Heart left ventricle (tissue), 16 donors: ENCODE measurements around the gene TOGARAM2. TPM values are rescaled to one million over a fixed set of nuclear protein-coding genes. Genes with fewer than 3 reads are reported as not detected.

ENCODE experiments used
- ATAC-seq, 4 donors: fragments of 200-7000 bp; cut with Tn5 transposase; one replicate each; pipeline ENCODE4 v1.9.1; 2020 to 2022; ENCODE audit warnings: moderate library complexity in 4 of 4, mild to moderate bottlenecking in 3 of 4, moderate number of reproducible peaks in 1 of 4
- DNase-seq, 5 donors: peaks; one replicate each; pipeline ENCODE4 v3.0.0-alpha.2; 2020
- H3K27ac ChIP-seq, 12 donors: fragments of 200-600 bp; sonication (generic) in 4 of 12; one replicate each; pipeline versions ENCODE4 v1.5.0 to v1.8.0; 2016 to 2022; ENCODE audit warnings: mild to moderate bottlenecking in 2 of 12
- H3K27me3 ChIP-seq, 9 donors: fragments of 200-600 bp; sonication (generic) in 2 of 9; one replicate each; pipeline versions ENCODE4 v1.5.1 to v1.8.0; 2016 to 2022; ENCODE audit warnings: mild to moderate bottlenecking in 3 of 9
- H3K36me3 ChIP-seq, 9 donors: fragments of 200-600 bp; sonication (generic) in 2 of 9; one replicate each; pipeline versions ENCODE4 v1.5.0 to v1.8.0; 2018 to 2022; ENCODE audit warnings: mild to moderate bottlenecking in 2 of 9
- H3K4me1 ChIP-seq, 12 donors: fragments of 200-600 bp; sonication (generic) in 4 of 12; one replicate each; pipeline versions ENCODE4 v1.5.0 to v1.8.0; 2016 to 2022; ENCODE audit warnings: mild to moderate bottlenecking in 3 of 12
- H3K4me3 ChIP-seq, 12 donors: fragments of 200-600 bp; sonication (generic) in 4 of 12; one replicate each; pipeline versions ENCODE4 v1.5.0 to v1.8.0; 2017 to 2022; ENCODE audit warnings: mild to moderate bottlenecking in 9 of 12, moderate library complexity in 4 of 12
- H3K9me3 ChIP-seq, 12 donors: fragments of 200-600 bp; sonication (generic) in 4 of 12; one replicate each; pipeline versions ENCODE4 v1.5.0 to v1.8.0; 2016 to 2022; ENCODE audit warnings: mild to moderate bottlenecking in 1 of 12
- POLR2A ChIP-seq, 2 donors: fragments of 450-650 bp; IDR thresholded peaks; one replicate each; pipeline ENCODE4 v1.6.1; 2017; ENCODE audit warnings: antibody characterized with exemption in 2 of 2, mild to moderate bottlenecking in 2 of 2, moderate library complexity in 2 of 2
- WGBS, 4 donors: extraction: QIAGEN DNeasy Blood & Tissue Kit in 2 of 4; methylation state at CpG; one replicate each; pipeline versions ENCODE4 v1.1.5 to v1.1.7; 2013 to 2018; 5-methylcytosine and 5-hydroxymethylcytosine counted together
- intact Hi-C, 10 donors: fragments of 100-400 bp; cut with DNase I; formaldehyde crosslinking; loops; one replicate each; pipeline versions ENCODE4 v1.11.1 to v1.14.2; 2022
- polyA plus RNA-seq, 2 donors: library from polyadenylated mRNA; stranded (reverse); fragments of 200-250 nt; gene quantifications; one replicate each; pipeline ENCODE4 v1.2.3, GENCODE V29; 2013
- total RNA-seq, 9 donors: library from RNA; depleted of rRNA in 2 of 9; stranded (reverse); fragments of >200 nt in 2 of 9; fragmentation: NEBNext Ultra II Directional in 3 of 9; extraction: Animal tissue kit (Norgen Biotek cat#: 25700) in 3 of 9; gene quantifications; one replicate each; pipeline versions ENCODE4 v1.1.0 to v1.2.4, GENCODE V29; 2016 to 2023
- TF ChIP-seq, protein P1 (sequence below), 12 donors: fragments of 200-600 bp; sonication (generic) in 4 of 12; IDR thresholded peaks; one replicate each; pipeline versions ENCODE4 v1.5.0 to v1.8.0; 2018 to 2022; ENCODE audit warnings: antibody characterized with exemption in 12 of 12, mild to moderate bottlenecking in 5 of 12
- donor health status: ischemic (EF 13 %, LVEDD 7.1; RV severe dilation, severe dysfunction).
- donor health status: healthy with polysubstance abuse.
- donor health status: DM: no; HTN: yes; CAD: no.
- donor health status: DM: no; HTN: no; CAD: no.
- donor health status: ischemic (EF 25% LVEDD 6.9; RV normal size, moderate dysfunction).
- donor health status: ischemic (EF 25% LVEDD 5.7; RV mildly dilated, moderate dysfunction).
- donor health status: healthy.
- donor health status: DM: yes; HTN: yes; CAD: no.
- donor health status: ischemic (EF 35%, LVEDD 5.7; RV mildly dilated, moderate dysfunction).
- donor health status: nonischemic (EF 11% LVEDD 7.7; RV severe dilation, severe dysfunction).
- donor health status: DM: yes; HTN: yes; CAD: no.
- donor health status: PGD.
- donor health status: ischemic (EF 29% LVEDD 5.4; RV normal size, mild dysfunction).
- donor health status: nonischemic (EF 23%, LVEDD 6.1; RV moderate dilation, normal function).

TOGARAM2 gene
- total and polyA plus RNA-seq, 11 donors, result 0.24 to 23.9 (median 6.2) TPM

DNA sequence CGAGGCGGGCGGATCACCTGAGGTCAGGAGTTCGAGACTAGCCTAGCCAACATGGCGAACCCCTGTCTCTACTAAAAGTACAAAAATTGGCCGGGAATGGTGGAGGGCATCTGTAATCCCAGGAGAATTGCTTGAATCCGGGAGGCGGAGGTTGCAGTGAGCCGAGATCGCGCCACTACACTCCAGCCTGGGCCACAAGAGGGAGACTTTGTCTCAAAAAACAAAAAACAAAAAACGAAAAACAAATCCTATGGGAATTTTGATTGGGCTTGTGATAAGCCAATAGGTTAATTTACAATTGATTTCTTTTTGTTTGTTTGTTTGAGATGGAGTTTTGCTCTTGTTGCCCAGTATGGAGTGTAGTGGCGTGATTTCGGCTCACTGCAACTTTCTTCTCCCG lies 24.2 kb upstream of the TOGARAM2 start:
- no peak for ATAC-seq
- intact Hi-C loops, result loop anchor here in 9 of 10 donors (1.0 to 10.0 kb wide), 9 partner anchors 55 to 1115 kb away; partner anchors contain the start of genes ALK (in 1 of the 9) and CLIP4 (in 1 of the 9)
- peak overlapping the region in 1 of 12 donors; percentile 43 for H3K4me3 ChIP-seq

DNA sequence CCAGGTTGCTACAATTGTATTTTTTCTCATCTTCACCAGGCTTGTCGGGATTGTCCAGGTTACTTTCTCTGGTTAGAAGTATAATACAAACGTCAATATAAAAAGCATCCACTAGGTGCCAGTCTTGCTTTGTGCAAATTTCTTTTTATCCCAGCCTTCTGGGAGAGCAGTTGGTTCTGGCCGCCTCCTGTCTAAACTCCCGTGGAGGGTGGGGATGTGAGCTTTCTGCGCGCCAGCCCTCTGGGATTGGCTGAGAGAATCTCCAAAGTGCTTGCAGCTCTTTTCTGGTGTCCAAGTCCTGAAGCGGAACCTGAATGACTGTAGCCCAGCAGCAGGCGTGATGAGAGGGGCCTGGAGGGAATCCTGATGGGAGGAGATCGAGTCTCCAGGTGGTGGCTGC lies 22.4 kb upstream of the TOGARAM2 start:
- H3K4me1 ChIP-seq, result peaks cover 0 to 13% (median 3%) of the 10 kb centered on the region in 12 donors
- H3K27ac ChIP-seq, result no peak overlapping the region
- ATAC-seq, result peak; percentile 82 to 93 (median 92)
- TF ChIP-seq, protein P1, sequence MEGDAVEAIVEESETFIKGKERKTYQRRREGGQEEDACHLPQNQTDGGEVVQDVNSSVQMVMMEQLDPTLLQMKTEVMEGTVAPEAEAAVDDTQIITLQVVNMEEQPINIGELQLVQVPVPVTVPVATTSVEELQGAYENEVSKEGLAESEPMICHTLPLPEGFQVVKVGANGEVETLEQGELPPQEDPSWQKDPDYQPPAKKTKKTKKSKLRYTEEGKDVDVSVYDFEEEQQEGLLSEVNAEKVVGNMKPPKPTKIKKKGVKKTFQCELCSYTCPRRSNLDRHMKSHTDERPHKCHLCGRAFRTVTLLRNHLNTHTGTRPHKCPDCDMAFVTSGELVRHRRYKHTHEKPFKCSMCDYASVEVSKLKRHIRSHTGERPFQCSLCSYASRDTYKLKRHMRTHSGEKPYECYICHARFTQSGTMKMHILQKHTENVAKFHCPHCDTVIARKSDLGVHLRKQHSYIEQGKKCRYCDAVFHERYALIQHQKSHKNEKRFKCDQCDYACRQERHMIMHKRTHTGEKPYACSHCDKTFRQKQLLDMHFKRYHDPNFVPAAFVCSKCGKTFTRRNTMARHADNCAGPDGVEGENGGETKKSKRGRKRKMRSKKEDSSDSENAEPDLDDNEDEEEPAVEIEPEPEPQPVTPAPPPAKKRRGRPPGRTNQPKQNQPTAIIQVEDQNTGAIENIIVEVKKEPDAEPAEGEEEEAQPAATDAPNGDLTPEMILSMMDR (IDR thresholded peaks at IDR 0.05), result peak; percentile 50 to 74 (median 64)
- TF ChIP-seq POLR2A (IDR thresholded peaks at IDR 0.05), result no peak
- intact Hi-C loops, result loop anchor here in 8 of 10 donors (1.0 to 10.0 kb wide), 14 partner anchors 54 to 1114 kb away; partner anchors contain the start of genes ALK (in 1 of the 8) and CLIP4 (in 1 of the 8)
- peak; percentile 47 to 74 (median 72) for DNase-seq
- H3K9me3 ChIP-seq, result no peaks in the 10 kb centered on the region
- WGBS, 4 donors, result 14 to 22% (median 20%) methylated on average over 9 of the region's 9 CpGs
- no peaks in the 10 kb centered on the region for H3K36me3 ChIP-seq
- no peaks in the 10 kb centered on the region for H3K27me3 ChIP-seq
- H3K4me3 ChIP-seq, result no peak overlapping the region

More for the DNA sequence above, 24.2 kb upstream of the TOGARAM2 start:
- no peaks in the 10 kb centered on the region for H3K36me3 ChIP-seq
- 46 to 69% (median 65%) methylated on average over 15 of the region's 15 CpGs for WGBS, 4 donors
- H3K9me3 ChIP-seq, result no peaks in the 10 kb centered on the region
- H3K27me3 ChIP-seq, result no peaks in the 10 kb centered on the region
- H3K4me1 ChIP-seq, result peaks cover 0 to 23% (median 3%) of the 10 kb centered on the region in 12 donors
- DNase-seq, result no peak
- H3K27ac ChIP-seq, result no peak overlapping the region
- TF ChIP-seq POLR2A (IDR thresholded peaks at IDR 0.05), result no peak
- TF ChIP-seq, protein P1 (IDR thresholded peaks at IDR 0.05), result peak in 9 of 12 donors; percentile 7 to 63 (median 32)

DNA sequence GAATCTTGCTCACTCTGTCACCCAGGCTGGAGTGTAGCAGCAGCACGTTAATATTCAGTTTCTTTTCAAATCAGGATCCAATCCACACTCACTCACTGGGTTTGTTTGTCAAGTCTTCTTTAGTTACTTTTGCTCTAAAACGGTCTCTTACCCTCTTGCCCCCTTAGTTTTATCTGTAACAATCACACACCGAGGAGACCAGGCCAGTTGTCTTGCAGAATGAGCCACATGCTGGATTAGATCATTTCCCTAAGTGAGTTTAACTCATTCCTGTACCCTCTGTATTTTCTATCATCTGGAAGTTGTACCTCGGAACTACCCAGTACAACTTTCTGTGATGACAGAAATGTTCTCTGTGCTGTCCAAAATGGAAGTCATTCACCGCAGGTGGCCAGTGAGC lies 20.7 kb upstream of the TOGARAM2 start:
- DNase-seq (no peak), ATAC-seq (no peak)
- WGBS, 4 donors, result 38 to 51% (median 39%) methylated on average over 5 of the region's 5 CpGs
- TF ChIP-seq POLR2A (IDR thresholded peaks at IDR 0.05), result no peak
- TF ChIP-seq, protein P1 (IDR thresholded peaks at IDR 0.05), result no peak
- Histone ChIP-seq H3K27me3 (no peaks in the 10 kb centered on the region), H3K27ac (no peak overlapping the region), H3K4me1 (peaks cover 0 to 13% (median 3%) of the 10 kb centered on the region in 12 donors), H3K4me3 (no peak overlapping the region), H3K36me3 (no peaks in the 10 kb centered on the region), H3K9me3 (no peaks in the 10 kb centered on the region)
- intact Hi-C loops, result loop anchor here in 1 of 10 donors (2.0 to 5.0 kb wide), 2 partner anchors 52 to 234 kb away; no protein-coding TSS in a partner anchor

DNA sequence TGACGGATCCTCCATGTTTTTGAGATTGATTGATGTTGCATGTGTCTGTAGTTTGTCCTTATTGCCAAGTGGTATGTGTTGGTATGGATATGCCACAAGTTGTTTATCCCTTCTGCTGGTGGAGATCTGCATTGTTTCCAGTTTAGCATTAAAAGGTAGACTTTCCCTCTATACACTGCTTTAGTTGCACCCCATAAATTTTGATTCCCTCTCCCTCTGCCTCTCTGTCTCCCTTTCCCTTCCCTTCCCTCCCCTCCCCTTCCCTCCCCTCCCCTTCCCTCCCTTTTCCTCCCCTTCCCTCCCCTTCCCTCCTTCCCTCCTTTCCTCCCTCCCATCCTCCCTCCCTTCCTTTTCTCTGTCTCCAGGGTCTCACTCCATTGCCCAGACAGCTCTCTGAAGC lies 18.6 kb upstream of the TOGARAM2 start:
- ATAC-seq, result no peak
- WGBS, 4 donors, result 69 to 100% (median 95%) methylated on average over 1 of the region's 1 CpG
- intact Hi-C loops, result loop anchor here in 1 of 10 donors (5.0 kb wide), 1 partner anchor 50 kb away; no protein-coding TSS in a partner anchor
- Histone ChIP-seq H3K27ac (no peak overlapping the region), H3K4me1 (peaks cover 0 to 6% (median 2%) of the 10 kb centered on the region in 12 donors), H3K9me3 (no peaks in the 10 kb centered on the region), H3K36me3 (no peaks in the 10 kb centered on the region), H3K4me3 (no peak overlapping the region), H3K27me3 (no peaks in the 10 kb centered on the region)
- TF ChIP-seq, protein P1 (IDR thresholded peaks at IDR 0.05), result no peak
- TF ChIP-seq POLR2A (IDR thresholded peaks at IDR 0.05), result no peak
- DNase-seq, result no peak
